Pons (tissue), 1 donor: ENCODE results near the gene DIPK2B.

ENCODE experiments used
- DNase-seq: peaks from one replicate; pipeline ENCODE4 v3.0.0-alpha.2; 2016; ENCODE audit warnings: low spot score

DIPK2B gene, protein sequence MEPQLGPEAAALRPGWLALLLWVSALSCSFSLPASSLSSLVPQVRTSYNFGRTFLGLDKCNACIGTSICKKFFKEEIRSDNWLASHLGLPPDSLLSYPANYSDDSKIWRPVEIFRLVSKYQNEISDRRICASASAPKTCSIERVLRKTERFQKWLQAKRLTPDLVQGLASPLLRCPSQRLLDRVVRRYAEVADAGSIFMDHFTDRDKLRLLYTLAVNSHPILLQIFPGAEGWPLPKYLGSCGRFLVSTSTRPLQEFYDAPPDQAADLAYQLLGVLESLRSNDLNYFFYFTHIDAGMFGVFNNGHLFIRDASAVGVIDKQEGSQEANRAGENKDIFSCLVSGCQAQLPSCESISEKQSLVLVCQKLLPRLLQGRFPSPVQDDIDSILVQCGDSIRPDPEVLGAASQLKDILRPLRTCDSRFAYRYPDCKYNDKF

DNA sequence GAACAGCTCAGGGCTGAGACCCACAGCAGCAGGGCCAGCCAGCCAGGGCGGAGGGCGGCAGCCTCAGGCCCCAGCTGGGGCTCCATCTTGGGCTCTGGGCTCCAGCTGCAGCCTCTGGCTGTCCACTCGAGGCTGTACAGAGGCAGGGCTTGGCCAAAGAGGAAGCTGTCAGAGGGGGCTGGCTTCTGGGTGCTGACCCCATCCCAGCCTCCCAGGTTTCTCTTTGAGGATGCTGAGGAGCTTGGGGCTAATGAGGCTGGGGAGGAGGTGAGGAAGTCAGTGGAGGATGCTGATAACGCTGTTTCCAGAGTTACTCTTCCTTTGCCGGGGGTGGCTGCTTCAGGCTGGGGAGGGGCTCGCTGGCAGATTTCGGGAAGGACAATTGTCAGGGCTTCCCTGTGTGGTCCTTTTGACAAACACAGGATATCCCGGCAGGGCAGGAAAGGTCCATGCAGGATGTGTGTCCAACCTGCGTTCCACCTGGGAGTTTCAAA is at the start of gene DIPK2B:
Gene DIPK2B, minus strand, starts transcription at position 136 of the 494 bp plus-strand sequence. Its CDS starts 50 bp downstream, at position 86.
- no peak for DNase-seq

DNA sequence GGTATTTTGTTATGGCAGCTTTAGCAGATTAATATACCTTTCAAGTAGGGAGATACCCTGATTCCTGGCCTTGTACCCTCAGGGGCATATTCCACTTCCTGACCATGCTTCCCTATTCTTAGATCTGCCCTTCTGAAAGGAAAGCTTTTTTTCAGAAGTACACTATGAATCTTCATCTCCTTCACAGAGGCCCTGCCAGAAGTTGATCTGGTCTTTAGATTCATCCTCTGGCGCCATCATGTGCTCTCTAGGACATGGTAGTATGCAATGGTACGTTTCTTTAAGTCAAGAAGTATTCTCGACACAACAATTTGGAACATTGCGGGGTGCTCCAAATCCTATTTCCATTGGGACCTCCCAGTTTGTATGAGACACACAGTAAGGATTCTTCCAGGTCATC is 39.6 kb upstream of the DIPK2B start:
- peak; percentile 9 for DNase-seq

DNA sequence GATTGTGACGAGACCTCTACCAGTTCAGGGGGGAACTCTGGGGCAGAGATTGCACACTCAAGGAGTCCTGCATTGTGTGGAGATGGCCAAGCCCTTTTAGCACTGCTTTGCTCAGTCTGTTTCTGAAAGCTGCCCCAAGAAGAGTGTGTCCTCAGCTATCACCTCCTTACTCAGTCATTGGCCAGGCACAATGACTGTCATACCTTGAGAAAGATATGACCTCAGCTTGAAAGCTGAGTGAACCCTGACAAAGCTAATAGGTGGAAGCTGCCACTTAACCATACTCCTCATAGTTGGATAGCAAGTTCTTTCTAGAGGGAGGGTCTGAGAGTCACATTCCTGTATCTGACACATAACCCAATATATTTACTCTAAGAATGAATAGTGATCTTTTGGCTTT is 37.8 kb upstream of the DIPK2B start:
- no peak for DNase-seq

DNA sequence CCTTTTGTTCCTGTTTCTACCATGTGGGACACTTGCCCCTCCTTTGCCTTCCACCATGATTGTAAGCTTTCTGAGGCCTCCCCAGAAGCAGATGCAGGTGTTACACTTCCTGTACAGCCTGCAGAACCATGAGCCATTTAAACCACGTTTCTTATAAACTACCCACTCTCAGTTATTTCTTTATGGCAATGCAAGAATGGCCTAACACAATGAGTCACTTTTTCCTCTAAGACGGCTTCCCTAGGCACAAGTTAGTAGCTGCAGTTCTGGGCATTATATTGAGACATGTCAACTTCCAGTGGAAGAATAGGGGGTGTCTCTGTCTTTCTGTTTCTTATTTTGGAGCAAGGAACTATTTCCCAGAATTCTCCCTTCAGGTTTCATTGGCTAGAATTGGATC is 32.9 kb upstream of the DIPK2B start:
- DNase-seq = no peak

DNA sequence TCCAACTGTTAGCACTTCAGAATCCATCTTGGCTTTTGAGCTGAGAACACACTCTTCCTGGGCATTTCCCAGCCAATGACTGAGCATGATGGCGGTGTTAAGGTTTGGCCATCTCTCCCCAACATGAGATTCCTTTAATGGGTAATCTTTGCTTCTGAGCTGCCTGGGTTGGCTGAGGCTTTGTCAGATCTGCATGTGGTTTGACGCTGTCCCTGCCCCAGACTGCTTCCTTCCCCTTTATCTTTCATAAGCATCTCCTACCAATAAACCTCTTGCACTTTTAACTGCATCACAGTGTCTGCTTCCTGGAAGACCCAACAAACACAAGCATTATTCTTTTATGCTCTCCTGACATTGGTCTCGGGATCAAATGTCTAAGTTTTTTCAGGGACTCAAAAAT is 31.5 kb upstream of the DIPK2B start:
- DNase-seq = no peak

DNA sequence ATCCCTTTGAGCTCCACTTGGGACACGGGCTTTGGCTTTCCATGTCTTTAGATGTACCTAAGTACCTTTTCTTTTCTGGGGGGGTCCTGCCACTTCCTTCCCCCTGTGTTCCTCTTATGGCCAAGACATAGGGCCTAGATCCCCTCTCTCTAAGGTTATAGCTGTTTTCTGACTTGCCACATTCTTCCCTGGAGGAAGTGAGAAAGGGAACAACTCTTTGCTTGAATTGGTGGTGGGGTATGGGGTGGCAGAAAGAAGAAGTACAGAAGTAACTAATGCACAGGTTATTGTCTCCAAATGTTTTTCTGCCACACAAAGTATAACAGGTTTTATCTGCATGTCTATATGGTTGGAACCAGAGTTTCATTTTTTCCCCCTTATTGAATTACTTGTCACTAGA is 29.7 kb upstream of the DIPK2B start:
- DNase-seq = peak; percentile 49

DNA sequence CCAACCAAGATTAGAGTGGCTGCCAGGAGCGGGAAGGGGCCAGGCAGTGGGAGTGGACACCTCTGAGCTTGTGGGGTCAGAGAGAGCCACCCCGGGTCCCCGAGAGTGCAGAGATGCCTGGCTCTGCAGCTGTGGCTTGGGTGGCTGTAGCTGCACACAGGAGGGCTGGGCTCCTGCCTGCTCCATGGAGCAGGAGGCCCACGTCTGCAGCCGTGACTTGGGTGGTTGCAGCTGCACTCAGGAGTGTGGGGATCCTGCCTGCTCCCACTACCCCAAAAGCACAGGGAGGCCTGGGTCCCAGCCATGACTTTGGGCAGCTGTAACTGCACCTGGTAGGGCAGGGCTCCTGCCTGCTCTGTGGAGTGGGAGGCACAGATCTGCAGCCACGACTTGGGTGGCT is 28.7 kb upstream of the DIPK2B start:
- DNase-seq = no peak

DNA sequence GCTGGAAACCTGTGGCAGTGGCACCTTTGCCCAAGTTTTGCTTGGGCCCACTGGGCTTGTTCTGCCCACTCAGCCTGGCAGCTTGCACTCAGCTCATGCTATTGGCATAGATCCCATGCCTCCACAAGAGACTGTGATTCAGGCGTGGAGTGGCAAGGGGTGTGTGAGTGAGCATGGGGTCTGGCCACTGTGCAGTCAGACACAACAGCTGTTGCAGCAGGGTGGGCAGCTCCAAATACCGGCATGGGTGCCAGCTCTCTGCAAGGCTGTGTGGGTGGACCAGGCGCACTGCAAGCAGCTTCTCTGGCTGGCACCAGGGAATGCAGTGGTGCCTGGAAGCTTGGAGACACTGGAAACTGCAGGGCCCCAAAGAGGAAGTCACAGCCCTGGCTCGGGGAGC is 27.4 kb upstream of the DIPK2B start:
- DNase-seq = no peak

DNA sequence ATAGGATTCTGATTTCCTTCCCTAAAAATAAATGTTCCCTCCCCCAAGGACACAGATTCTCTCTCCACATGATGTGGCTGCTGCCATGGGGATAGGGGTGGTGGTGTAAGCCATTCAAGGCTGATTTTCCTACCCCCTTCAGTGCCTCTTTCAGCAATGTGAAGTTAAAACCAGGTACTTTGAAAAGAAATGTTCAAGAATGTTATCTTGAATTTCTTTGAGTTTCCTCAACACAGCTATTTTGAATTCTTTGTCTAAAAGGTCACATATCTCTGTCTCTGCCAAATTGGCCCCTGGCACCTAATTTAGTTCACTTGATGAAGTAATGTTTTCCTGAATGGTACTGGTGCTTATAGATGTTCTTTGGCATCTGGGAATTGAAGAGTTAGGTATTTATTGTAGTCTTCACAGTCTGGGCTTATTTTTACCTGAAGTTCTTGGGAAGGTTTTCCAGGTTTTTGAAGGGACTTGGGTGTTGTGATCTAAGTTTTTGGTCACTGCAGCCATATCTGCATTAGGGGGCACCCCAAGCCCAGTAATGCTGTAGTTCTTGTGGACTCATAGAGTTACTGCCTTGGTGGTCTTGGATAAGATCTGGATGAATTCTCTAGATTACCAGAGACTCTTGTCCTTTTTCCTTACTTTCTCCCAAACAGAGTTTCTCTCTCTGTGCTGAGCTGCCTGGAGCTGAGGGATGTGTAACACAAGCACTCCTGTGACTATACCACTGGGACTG is 7.6 kb upstream of the DIPK2B start:
- DNase-seq = no peak

DNA sequence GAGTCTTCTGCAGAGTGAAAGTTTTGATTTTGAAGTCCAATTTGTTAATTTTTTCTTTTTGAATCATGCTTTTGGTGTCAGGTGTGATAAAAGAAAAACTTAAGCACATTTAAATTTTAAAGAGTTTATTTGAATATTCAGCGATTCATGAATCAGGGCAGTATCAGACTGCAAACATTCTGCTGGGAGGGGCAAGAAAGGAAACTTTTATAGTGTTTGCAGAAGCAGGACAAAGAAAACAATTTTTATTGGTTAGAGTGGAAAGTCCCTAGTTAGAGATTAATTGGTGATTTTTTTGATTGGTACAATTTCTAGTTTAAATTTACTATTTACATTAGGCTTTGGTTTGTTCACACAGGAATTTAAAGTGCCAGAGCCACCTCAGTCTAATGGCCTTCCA is 1.5 kb upstream of the DIPK2B start:
- DNase-seq = no peak

DNA sequence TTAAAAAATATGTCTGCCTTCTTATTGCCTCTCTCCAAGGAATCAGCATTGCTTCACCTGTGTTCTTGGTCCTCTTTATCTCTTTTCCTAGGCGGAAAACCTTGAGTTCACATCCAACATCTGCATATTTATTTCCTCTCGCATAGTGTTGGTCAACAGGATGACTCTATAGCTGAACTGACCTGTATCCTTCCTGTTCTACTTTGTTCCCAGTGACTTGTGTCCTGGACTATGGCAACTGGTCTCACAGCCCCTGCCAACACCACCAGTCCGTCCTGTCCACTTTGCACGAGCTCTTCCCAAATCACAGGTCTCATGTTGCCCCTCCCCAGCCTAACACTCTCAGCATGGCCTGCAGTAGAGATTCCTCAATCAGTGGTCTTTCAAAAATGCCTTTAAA is 2.0 kb downstream of the DIPK2B start:
- DNase-seq = no peak

DNA sequence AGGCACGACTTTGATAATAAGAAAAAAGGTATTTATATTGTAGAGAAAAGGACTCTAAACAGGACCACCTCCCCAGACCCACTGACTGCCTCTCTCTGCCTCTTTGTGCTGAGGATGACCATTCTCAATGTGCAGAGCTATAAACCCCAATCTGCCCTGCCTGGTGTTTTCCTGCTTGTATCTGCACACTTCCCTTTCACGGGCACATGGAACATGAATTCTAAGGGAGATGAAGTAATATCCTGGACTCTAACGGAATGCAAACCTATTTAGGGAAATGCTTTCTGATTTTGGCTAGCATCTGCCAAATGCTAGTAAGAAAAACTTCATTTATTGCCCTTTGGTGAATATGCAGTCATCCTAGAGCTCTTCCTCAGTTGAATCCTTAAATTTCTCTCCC is 2.4 kb downstream of the DIPK2B start:
- no peak for DNase-seq

DNA sequence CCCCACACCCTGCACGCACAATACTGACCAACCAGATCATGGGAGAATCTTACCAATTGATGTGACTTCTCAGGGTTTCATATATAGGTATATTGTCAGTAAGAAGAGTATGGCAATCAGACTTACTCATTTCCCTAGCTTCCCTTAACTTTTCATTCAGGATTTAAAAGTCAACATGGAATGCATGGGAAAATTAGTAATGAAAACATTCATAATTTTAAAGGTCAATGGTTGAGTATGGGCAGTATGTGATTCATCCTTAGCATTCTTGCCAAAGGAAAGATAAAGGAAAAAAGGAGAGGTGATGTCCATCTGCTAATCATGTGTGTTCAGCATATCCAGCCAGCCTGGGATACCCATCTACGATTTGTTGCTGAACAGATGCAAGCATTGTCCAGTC is 4.0 kb downstream of the DIPK2B start:
- no peak for DNase-seq

DNA sequence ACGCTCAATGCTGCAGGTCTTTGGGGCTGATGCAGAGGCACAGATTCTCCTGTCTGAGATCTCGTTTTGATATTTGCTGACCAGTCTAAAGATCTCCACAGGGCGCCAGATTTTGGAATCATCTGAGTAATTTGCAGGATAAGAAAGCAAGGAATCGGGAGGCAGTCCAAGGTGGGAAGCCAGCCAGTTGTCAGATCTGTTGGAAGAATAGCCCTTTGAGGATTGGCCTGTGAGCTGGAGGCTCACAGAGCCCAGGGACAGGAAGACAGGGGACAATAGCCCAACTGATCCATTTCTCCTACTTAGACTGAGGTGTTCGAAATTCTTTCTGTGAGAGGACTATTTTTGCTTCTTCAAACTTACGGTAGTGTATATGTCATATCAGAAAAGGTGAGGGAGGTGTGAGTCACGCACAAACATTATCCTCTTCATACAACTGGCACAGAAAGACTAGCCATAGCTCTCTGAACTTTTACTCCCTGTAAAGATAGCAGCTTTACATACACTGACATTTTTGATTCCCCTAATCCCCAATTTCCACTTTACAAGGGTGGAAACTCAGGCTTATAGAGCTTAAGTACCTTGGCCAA is 8.8 kb downstream of the DIPK2B start:
- peak; percentile 87 for DNase-seq

DNA sequence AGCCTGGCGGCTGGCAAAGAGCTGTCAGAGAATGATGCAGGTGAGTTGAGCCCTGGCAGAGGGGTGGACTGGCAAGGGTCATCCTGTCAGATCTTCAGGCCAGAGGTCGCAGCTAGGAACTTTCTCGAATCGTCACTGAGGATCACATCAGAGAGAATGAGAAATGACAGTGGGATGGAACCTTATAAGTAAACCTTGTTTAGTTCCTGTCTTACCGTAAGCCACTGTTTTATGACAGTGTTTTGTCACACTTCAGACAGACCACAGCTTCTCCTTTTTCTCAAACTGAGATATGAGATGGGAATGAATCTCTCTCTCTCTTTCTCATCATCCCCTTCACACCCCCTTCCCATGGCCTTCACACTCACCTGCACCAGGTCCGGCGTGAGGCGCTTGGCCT is 9.3 kb downstream of the DIPK2B start:
- DNase-seq = no peak

DNA sequence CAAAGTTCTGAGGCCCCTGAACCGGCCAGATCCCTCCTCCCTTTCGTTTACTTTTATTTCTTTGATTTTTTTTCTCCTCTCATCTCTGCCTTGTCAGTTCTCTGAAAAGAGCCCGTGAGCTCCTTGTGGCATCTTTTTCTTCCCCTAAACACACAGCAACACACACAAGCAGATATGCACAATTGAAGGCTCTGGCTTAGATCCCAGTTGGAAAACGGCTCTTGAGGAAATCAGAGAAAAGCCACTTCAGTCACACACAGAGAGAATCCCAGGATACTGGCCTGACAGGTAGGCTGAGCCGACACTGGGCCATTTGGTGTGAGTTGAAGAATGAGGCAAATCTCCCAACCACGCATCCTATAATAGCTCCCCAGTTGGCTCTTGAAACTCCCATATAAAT is 12.9 kb downstream of the DIPK2B start:
- DNase-seq = peak; percentile 56

DNA sequence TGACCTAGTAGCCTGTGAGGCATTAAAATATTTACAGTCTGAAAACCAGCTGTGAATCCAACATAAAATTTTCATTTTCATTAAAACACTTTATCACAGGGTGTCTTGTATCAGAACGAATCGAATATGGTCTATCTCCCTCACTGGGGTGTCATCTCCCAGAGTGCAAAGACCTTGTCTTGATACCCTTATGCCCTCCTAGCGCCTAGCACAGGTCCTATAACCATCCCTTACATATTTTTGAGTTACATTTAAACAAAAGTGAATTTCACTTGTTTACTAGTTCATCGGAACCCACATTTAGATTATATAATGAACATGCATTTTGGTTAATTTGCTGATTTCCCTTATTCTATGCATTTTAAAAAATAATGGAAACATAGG is 14.0 kb downstream of the DIPK2B start:
- DNase-seq = no peak

DNA sequence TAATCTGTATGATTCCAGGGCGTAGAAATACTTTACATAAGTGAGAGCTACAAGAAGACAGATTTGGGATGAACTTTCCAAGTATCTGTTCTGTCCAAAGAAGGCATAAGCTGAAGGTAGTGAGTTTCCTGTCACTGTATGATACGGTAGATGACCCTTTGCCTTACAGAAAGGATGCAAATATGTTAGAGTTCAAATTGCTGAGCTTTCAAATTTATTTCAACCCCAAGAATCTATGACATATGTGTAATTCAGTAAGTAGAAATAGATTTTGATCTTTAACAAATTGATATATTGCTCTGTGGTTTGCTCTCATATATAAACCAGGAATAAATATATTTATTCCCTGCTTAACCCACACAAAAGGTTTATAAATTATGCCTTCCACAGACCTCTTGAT is 16.5 kb downstream of the DIPK2B start:
- no peak for DNase-seq

DNA sequence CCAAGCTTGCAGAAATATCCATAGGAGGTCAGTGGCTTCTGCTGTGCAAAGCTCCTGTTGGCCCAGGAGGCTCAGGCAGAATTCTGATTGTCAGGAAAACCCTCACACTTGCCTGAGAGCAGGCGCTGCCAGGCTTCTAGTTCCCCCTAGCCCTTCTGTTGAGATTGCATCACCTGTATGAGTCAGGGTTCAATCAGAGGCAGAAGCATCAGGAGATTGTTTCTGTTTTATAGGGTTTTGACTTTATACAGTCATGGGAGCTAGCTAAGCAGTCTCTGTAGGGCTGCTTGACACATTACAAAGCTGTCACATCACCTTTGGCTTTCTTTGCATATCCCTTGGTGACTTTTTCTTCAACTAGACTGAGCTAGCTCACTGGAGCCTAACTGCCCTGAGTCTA is 27.8 kb downstream of the DIPK2B start:
- DNase-seq = no peak

DNA sequence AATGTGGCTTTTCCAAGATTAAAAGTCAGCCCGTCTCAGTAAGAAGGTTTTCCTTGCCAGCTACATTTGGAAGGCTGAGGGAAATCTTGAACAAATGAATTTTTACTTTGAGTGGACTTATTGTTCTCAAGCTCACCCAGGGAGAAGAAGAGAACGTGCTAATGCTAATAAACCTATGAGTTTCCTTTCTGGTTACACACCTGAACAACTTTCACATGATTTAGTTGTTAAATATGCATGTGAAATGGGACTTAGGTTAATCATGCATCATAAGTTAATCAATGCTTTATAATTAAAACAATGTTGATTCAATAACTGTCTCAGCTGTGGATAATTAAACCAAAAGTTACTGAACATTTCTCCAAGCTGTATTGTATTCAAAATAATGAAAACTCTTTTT is 33.9 kb downstream of the DIPK2B start:
- DNase-seq = no peak

DNA sequence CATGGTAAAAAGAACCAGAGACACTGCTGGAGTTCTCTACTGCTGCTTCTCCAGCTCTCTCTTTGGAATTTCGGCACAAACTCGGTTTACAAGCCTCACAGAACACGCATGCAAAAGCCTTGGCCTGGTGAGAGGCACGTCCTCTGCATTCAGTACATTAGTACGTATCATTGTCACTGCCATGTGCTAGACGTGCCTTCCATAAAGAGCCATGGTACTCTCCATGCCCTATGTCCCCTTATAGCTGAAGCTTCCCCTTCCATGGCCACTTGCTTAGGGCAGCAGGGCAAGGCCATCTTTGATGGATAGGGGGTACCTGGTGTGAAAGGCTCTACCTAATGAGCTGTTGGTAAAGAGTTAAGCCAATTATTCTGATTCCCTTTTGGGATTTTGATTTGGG is 35.0 kb downstream of the DIPK2B start:
- DNase-seq = no peak

DNA sequence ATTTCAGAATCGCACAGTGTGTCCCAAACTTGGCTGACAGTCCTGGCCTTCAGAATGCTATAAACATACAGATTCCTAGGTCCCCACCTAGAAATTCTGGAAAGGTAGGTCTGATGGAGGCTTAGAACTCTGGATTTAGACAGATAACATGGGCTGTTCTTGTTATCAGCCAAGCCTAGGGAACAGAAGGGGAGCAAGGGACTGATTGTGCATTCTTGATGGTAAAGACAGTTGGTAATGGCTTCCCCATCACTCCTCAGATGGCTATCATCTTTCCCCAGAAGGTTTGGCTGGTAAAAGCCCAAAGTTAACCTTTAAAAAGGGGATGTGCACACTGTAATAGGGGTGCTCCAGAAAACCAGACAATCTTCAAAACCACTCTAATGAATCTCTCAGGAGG is 35.7 kb downstream of the DIPK2B start:
- DNase-seq = no peak

DNA sequence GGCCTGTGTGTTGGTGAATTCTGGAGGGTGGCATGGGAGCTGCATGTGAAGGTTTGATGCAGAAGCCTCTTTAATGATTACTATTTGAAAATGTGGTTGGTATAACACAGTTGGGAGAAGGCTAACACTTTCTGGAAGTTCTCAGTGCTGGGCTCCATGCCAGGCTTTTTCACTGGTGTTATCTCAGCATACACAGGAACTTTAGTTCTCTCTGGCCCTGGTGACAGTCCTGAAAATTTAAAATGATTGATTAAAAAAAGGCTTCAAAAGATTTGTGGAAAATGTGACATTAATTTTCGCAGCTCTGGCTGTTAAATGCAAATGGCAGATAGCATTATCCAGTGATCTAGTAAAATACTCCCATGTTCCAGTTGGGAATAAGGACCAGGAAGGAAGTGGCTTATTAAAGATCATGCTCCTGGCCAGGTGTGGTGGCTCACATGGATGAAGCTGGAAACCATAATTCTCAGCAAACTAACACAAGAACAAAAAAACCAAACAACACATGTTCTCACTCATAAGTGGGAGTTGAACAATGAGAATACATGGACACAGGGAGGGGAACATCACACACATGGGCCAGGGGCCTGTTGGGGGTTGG is 36.6 kb downstream of the DIPK2B start:
- DNase-seq = no peak
